H1 (cell line): ENCODE data around the gene TFF2. TPM values are rescaled to one million over a fixed set of nuclear protein-coding genes. Genes with fewer than 3 reads are reported as not detected.

Source experiments
- CTCF ChIA-PET: fragments of 300-600 bp; sonication (Branson Sonifier 250); formaldehyde crosslinking; loops from one replicate; lab custom pipeline; 2021; ENCODE audit not compliant: partially characterized antibody; lab: Charles Lee
- POLR2A ChIA-PET: fragments of 300-600 bp; sonication (Branson Sonifier 250); formaldehyde crosslinking; loops from one replicate; lab custom pipeline; 2021; ENCODE audit warnings: inconsistent platforms; ENCODE audit not compliant: partially characterized antibody; lab: Charles Lee
- DNase-seq, 2 experiments: peaks; one replicate each; pipeline versions ENCODE4 v3.0.0 to v3.0.0-alpha.2; 2010 to 2022; ENCODE audit warnings: low spot score in 2 of 2, low read depth in 1 of 2, mixed read lengths in 1 of 2
- FAIRE-seq: peaks from 2 replicates; lab custom pipeline; 2011; peaks lifted over from hg19 to GRCh38; lab: Jason Lieb, UNC
- H2AFZ ChIP-seq: 2 replicates; pipeline ENCODE4 v1.8.1; 2012; ENCODE audit warnings: low read length, inconsistent platforms
- H2AK5ac ChIP-seq: 2 replicates; pipeline ENCODE4 v1.6.1; 2013; ENCODE audit warnings: low read depth, low read length
- H2BK120ac ChIP-seq: replicated peaks from 2 replicates; pipeline ENCODE3; 2013; ENCODE audit warnings: low read depth, low read length, inconsistent platforms
- H2BK12ac ChIP-seq: 2 replicates; pipeline ENCODE4 v1.6.1; 2013; ENCODE audit warnings: low read depth, low read length
- H2BK15ac ChIP-seq: 2 replicates; pipeline ENCODE4 v1.6.1; 2013; ENCODE audit warnings: low read length
- H2BK20ac ChIP-seq: 2 replicates; pipeline ENCODE4 v1.6.1; 2013; ENCODE audit warnings: low read length
- H2BK5ac ChIP-seq: 2 replicates; pipeline ENCODE4 v1.6.1; 2013; ENCODE audit warnings: low read depth, low read length
- H3K14ac ChIP-seq: 2 replicates; pipeline ENCODE4 v1.6.1; 2013; ENCODE audit warnings: inconsistent platforms; ENCODE audit not compliant: insufficient read length
- H3K18ac ChIP-seq: 2 replicates; pipeline ENCODE4 v1.6.1; 2013; ENCODE audit warnings: low read length; ENCODE audit errors: extremely low read depth
- H3K23ac ChIP-seq: 2 replicates; pipeline ENCODE4 v1.6.1; 2013; ENCODE audit warnings: inconsistent platforms; ENCODE audit not compliant: insufficient read length
- H3K23me2 ChIP-seq: 2 replicates; pipeline ENCODE4 v1.6.1; 2013; ENCODE audit warnings: low read depth, low read length
- H3K27ac ChIP-seq: 2 replicates; pipeline ENCODE4 v1.6.1; 2011; ENCODE audit warnings: low read depth, low read length, inconsistent platforms
- H3K27me3 ChIP-seq, 4 experiments: replicated peaks in 1 of 4; 1 replicate in 1 of 4; 2 replicates in 3 of 4; pipeline versions ENCODE4 v1.6.1 to v1.8.1; 2011 to 2013; ENCODE audit warnings: low read length in 3 of 4, mild to moderate bottlenecking in 3 of 4, inconsistent platforms in 2 of 4, mixed read lengths in 2 of 4, moderate library complexity in 1 of 4; ENCODE audit not compliant: control insufficient read depth in 3 of 4, insufficient read depth in 3 of 4; ENCODE audit errors: extremely low read depth in 1 of 4
- H3K36me3 ChIP-seq, 4 experiments: 2 replicates each; pipeline versions ENCODE4 v1.6.1 to v1.8.1; 2011 to 2013; ENCODE audit warnings: mild to moderate bottlenecking in 4 of 4, low read length in 3 of 4, moderate library complexity in 2 of 4, control low read depth in 1 of 4, inconsistent platforms in 1 of 4; ENCODE audit not compliant: insufficient read depth in 4 of 4, control insufficient read depth in 2 of 4
- H3K4ac ChIP-seq: replicated peaks from 2 replicates; pipeline ENCODE3; 2013; ENCODE audit warnings: low read length, low read depth, mixed read lengths, inconsistent platforms; ENCODE audit not compliant: insufficient read length
- H3K4me1 ChIP-seq, 4 experiments: replicated peaks in 1 of 4; 1 replicate in 1 of 4; 2 replicates in 3 of 4; pipeline versions ENCODE4 v1.6.1 to v1.8.1; 2011 to 2013; ENCODE audit warnings: low read length in 3 of 4, inconsistent platforms in 2 of 4, mixed read lengths in 1 of 4; ENCODE audit not compliant: insufficient read depth in 4 of 4, control insufficient read depth in 3 of 4
- H3K4me2 ChIP-seq, 2 experiments: 2 replicates each; pipeline versions ENCODE4 v1.6.1 to v1.8.1; 2011 to 2013; ENCODE audit warnings: low read depth in 2 of 2, low read length in 2 of 2, control low read depth in 1 of 2, inconsistent platforms in 1 of 2, mild to moderate bottlenecking in 1 of 2; ENCODE audit not compliant: insufficient read depth in 1 of 2
- H3K4me3 ChIP-seq, 4 experiments: fragments of 200-600, 300-600 bp in 1 of 4; sonication (generic), shearing (Covaris generic), sonication (Bioruptor Twin) in 1 of 4; 2 replicates each; pipeline versions ENCODE4 v1.5.1 to v1.8.1; 2011 to 2016; ENCODE audit warnings: low read length in 4 of 4, low read depth in 3 of 4, control low read depth in 2 of 4, inconsistent platforms in 2 of 4, mild to moderate bottlenecking in 2 of 4, mixed read lengths in 1 of 4, moderate library complexity in 1 of 4; ENCODE audit not compliant: insufficient read depth in 2 of 4; ENCODE audit errors: extremely low read depth in 1 of 4
- H3K56ac ChIP-seq: replicated peaks from 2 replicates; pipeline ENCODE3; 2013; ENCODE audit warnings: low read depth, mild to moderate bottlenecking, mixed read lengths, low read length, inconsistent platforms; ENCODE audit not compliant: insufficient read length
- H3K79me1 ChIP-seq: 2 replicates; pipeline ENCODE4 v1.6.1; 2013; ENCODE audit warnings: low read depth, low read length, control low read depth
- H3K79me2 ChIP-seq, 2 experiments: 2 replicates each; pipeline versions ENCODE4 v1.6.1 to v1.8.1; 2012 to 2013; ENCODE audit warnings: low read length in 2 of 2, mild to moderate bottlenecking in 2 of 2, inconsistent platforms in 1 of 2; ENCODE audit not compliant: insufficient read depth in 2 of 2, control insufficient read depth in 1 of 2
- H3K9ac ChIP-seq, 4 experiments: replicated peaks in 1 of 4; 1 replicate in 1 of 4; 2 replicates in 3 of 4; pipeline versions ENCODE4 v1.6.1 to v1.8.1; 2011 to 2013; ENCODE audit warnings: low read depth in 3 of 4, low read length in 3 of 4, control low read depth in 2 of 4, mild to moderate bottlenecking in 2 of 4, moderate library complexity in 2 of 4, inconsistent platforms in 1 of 4; ENCODE audit errors: extremely low read depth in 1 of 4
- H3K9me3 ChIP-seq, 2 experiments: 2 replicates each; pipeline versions ENCODE4 v1.6.1 to v1.8.1; 2012 to 2013; ENCODE audit warnings: mild to moderate bottlenecking in 2 of 2, moderate library complexity in 2 of 2, control low read depth in 1 of 2, inconsistent platforms in 1 of 2, low read depth in 1 of 2, low read length in 1 of 2, mixed read lengths in 1 of 2; ENCODE audit not compliant: insufficient read depth in 2 of 2
- H4K20me1 ChIP-seq, 2 experiments: replicated peaks in 1 of 2; 2 replicates each; pipeline versions ENCODE3 to v1.8.1; 2011 to 2013; ENCODE audit warnings: inconsistent platforms in 2 of 2, low read length in 2 of 2, mild to moderate bottlenecking in 1 of 2; ENCODE audit not compliant: insufficient read depth in 2 of 2, control insufficient read depth in 1 of 2
- H4K5ac ChIP-seq: 2 replicates; pipeline ENCODE4 v1.6.1; 2013; ENCODE audit warnings: low read length, low read depth, mixed read lengths, inconsistent platforms; ENCODE audit not compliant: insufficient read length
- H4K8ac ChIP-seq: 2 replicates; pipeline ENCODE4 v1.8.0; 2013; ENCODE audit warnings: mild to moderate bottlenecking, moderate library complexity, low read length, inconsistent platforms; ENCODE audit not compliant: insufficient read depth; ENCODE audit errors: extremely low read depth
- H4K91ac ChIP-seq: replicated peaks from 2 replicates; pipeline ENCODE3; 2013; ENCODE audit warnings: low read length, mixed read lengths, inconsistent platforms; ENCODE audit not compliant: insufficient read length
- POLR2A ChIP-seq, 2 experiments: IDR thresholded peaks; 1 replicate in 1 of 2; 2 replicates in 1 of 2; pipeline ENCODE4 v1.6.1; 2011; ENCODE audit warnings: low read depth in 2 of 2, low read length in 2 of 2, mild to moderate bottlenecking in 2 of 2; ENCODE audit errors: control extremely low read depth in 1 of 2
- RAD21 ChIP-seq, 2 experiments: IDR thresholded peaks in 1 of 2; conservative IDR thresholded peaks in 1 of 2; 2 replicates each; pipeline ENCODE4 v1.6.1; 2011; ENCODE audit warnings: low read depth in 2 of 2, low read length in 2 of 2, improper control_type of control experiment in 1 of 2, inconsistent platforms in 1 of 2, mild to moderate bottlenecking in 1 of 2, moderate library complexity in 1 of 2
- RXRA ChIP-seq: IDR thresholded peaks from 2 replicates; pipeline ENCODE4 v1.6.1; 2011; ENCODE audit warnings: low read depth, mild to moderate bottlenecking, low read length, moderate library complexity; ENCODE audit not compliant: insufficient read depth
- WGBS, 2 experiments: shearing (Covaris generic) in 1 of 2; methylation state at CpG; one replicate each; pipeline versions ENCODE4 v1.1.6 to v1.1.7; 2013 to 2015; ENCODE audit warnings: low lambda C conversion rate in 2 of 2, mixed read lengths in 2 of 2, inconsistent platforms in 1 of 2, low coverage in 1 of 2, missing lambda C conversion rate in 1 of 2; ENCODE audit not compliant: insufficient replicate concordance in 2 of 2, insufficient coverage in 1 of 2, insufficient read length in 1 of 2; ENCODE audit errors: extremely low coverage in 1 of 2, missing lambda C conversion rate in 1 of 2; 5-methylcytosine and 5-hydroxymethylcytosine counted together
- polyA plus RNA-seq, 7 experiments: library from polyadenylated mRNA; depleted of rRNA in 3 of 7; stranded (reverse) in 5 of 7; unstranded in 2 of 7; fragments of >200 nt in 5 of 7; fragments of 200-250 nt in 2 of 7; gene quantifications; 1 replicate in 5 of 7; 2 replicates in 1 of 7; 4 replicates in 1 of 7; pipeline versions ENCODE4 v1.2.1 to v1.2.3, GENCODE V29; 2011 to 2013; ENCODE audit warnings: missing spikeins in 2 of 7, mixed read lengths in 2 of 7
- total RNA-seq: library from RNA; stranded (reverse); fragmentation: NEBNext Ultra II Directional; extraction: Animal tissue kit (Norgen Biotek cat#: 25700); gene quantifications from 2 replicates; pipeline ENCODE4 v1.2.1, GENCODE V29; 2021
- TF ChIP-seq, protein P1 (sequence below): IDR thresholded peaks from 2 replicates; pipeline ENCODE4 v1.6.1; 2012; ENCODE audit warnings: inconsistent platforms

TFF2 gene
- total and polyA plus RNA-seq, 2 of the 8 experiments (the other 6 are each of a cell fraction or from before 2014, with no cell fraction given): not detected

DNA sequence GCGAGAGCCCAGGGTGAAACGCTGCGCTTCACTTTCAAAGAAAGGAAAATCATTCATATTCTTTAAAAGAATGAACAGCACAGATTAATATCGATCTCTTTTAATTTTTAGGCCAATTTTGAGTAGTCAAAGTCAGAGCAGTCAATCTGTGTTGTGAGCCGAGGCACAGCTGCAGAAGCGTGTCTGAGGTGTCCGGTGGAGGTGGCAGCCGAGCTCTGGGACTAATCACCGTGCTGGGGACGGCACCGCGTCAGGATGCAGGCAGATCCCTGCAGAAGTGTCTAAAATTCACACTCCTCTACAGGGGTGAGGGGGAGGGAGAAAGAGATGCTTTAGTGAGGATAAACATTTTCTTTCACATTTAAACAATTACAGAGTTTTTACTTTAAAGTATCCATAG, 11.4 kb upstream of the TFF2 start:
- TF ChIP-seq RAD21 (IDR thresholded peaks at IDR 0.05 in 1 of 2, conservative IDR thresholded peaks at IDR 0.05 in 1 of 2; ENCODE audit: low read depth in 2 of 2, low read length in 2 of 2) (no peak), RXRA (no peak), POLR2A (IDR thresholded peaks at IDR 0.05; ENCODE audit: control extremely low read depth in 1 of 2, low read depth in 2 of 2, low read length in 2 of 2) (no peak)
- TF ChIP-seq, protein P1, sequence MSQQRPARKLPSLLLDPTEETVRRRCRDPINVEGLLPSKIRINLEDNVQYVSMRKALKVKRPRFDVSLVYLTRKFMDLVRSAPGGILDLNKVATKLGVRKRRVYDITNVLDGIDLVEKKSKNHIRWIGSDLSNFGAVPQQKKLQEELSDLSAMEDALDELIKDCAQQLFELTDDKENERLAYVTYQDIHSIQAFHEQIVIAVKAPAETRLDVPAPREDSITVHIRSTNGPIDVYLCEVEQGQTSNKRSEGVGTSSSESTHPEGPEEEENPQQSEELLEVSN: no peak
- Histone ChIP-seq H3K4ac (no peak overlapping the region), H3K27me3 (no peaks in the 10 kb centered on the region), H3K27ac (no peak overlapping the region), H2BK20ac (no peak overlapping the region), H2AFZ (no peak overlapping the region), H3K23ac (no peak overlapping the region), H2BK15ac (no peak overlapping the region), H4K20me1 (no peaks in the 10 kb centered on the region), H2AK5ac (no peak overlapping the region), H3K79me2 (no peaks in the 10 kb centered on the region), H3K36me3 (no peaks in the 10 kb centered on the region), H4K8ac (no peak overlapping the region), H3K4me1 (no peaks in the 10 kb centered on the region; a peak in 2 of 7 replicates), H2BK5ac (no peak overlapping the region), H3K56ac (no peak overlapping the region), H2BK12ac (no peak overlapping the region), H3K4me3 (no peak overlapping the region), H3K18ac (no peak overlapping the region), H4K91ac (no peak overlapping the region), H4K5ac (no peak overlapping the region), H3K79me1 (no peaks in the 10 kb centered on the region; the same call in 1 of the 2 replicates), H3K4me2 (no peak overlapping the region), H3K9ac (no peak overlapping the region), H3K14ac (no peak overlapping the region), H3K23me2 (no peaks in the 10 kb centered on the region), H3K9me3 (peaks cover 8 to 9% of the 10 kb centered on the region in 2 experiments), H2BK120ac (no peak overlapping the region)
- whole genome bisulfite sequencing, 2 experiments: 87% methylated on average over 12 of the region's 12 CpGs; no CpG with 5 or more reads in 1 of the 2 experiments
- FAIRE-seq (no peak), DNase-seq (no peak)
- POLR2A ChIA-PET: interaction anchor here (1.0 kb wide), 1 partner anchor 24 kb away, joined by 3 read pairs; no protein-coding TSS in a partner anchor
- CTCF ChIA-PET: interaction anchor here (0.7 to 4.0 kb wide), 7 partner anchors 12 to 233 kb away, joined by 3 to 28 read pairs (median 5); no protein-coding TSS in a partner anchor
